ENCODE results near the gene KDM4C.

- TF ChIP-seq SIN3A (IDR thresholded peaks at IDR 0.05; ENCODE audit: low read depth) (no peak), CTCF (IDR thresholded peaks at IDR 0.05 in 2 of 3, conservative IDR thresholded peaks at IDR 0.05 in 1 of 3; ENCODE audit: borderline replicate concordance in 1 of 3, insufficient read depth in 1 of 3, low read depth in 2 of 3, low read length in 2 of 3) (no peak), ZNF274 (IDR thresholded peaks at IDR 0.05; ENCODE audit: low read depth, low read length) (no peak)
These were observed 330.8 kb downstream of the KDM4C start for GRCh38 chr9:7088611-7089010.
